ENCODE results near the gene MYBPC1. TPM values are rescaled to one million over a fixed set of nuclear protein-coding genes. Genes with fewer than 3 reads are reported as not detected.
"Not testable (repeated sequence)": the region's sequence is repeated elsewhere in the genome, so short reads cannot be mapped to it uniquely, and the experiment has no call there.

MYBPC1 gene
- total RNA-seq, 1 donor from 2014 or later: not detected

DNA sequence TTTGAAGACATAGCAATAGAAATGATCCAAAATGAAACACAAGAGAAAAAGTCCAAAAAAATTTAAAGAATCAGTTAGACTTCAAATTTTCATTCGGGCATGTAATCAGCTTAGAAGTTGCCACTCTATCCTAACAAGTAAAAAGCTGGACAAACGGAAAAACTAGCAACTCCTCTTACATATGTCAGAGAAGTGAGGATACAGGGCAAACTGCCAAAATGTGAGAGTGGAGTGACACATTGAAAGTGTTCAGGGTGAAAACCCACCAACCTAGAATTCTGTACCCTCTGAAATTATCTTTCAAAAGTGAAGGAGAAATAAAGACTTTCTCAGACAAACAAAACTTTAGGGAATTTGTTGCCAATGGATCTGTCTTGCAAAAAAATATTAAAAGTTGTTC, 60.6 kb downstream of the MYBPC1 start:
- no peak for DNase-seq (ENCODE audit: low read depth, low spot score)
- Mint-ChIP-seq H3K9me3 (no peaks in the 10 kb centered on the region), H3K27me3 (ENCODE audit: low read depth) (no peaks in the 10 kb centered on the region), H3K27ac (ENCODE audit: unreplicated experiment) (no peak overlapping the region), H3K36me3 (ENCODE audit: low read depth) (no peaks in the 10 kb centered on the region), H3K4me3 (no peak overlapping the region), H3K4me1 (peaks cover 35% of the 10 kb centered on the region)
- no peak for TF ChIP-seq CTCF (conservative IDR thresholded peaks at IDR 0.05)

- DNase-seq (ENCODE audit: low read depth, low spot score); H3K36me3 Mint-ChIP-seq (ENCODE audit: low read depth); H3K9me3 Mint-ChIP-seq; H3K4me3 Mint-ChIP-seq; H3K27me3 Mint-ChIP-seq (ENCODE audit: low read depth): not testable (repeated sequence)
- peak overlapping the region; percentile 36 for H3K27ac Mint-ChIP-seq (ENCODE audit: unreplicated experiment)
- H3K4me1 Mint-ChIP-seq: peaks cover 11% of the 10 kb centered on the region
These were observed 65.9 kb downstream of the MYBPC1 start for GRCh38 chr12:101660662-101661061.

DNA sequence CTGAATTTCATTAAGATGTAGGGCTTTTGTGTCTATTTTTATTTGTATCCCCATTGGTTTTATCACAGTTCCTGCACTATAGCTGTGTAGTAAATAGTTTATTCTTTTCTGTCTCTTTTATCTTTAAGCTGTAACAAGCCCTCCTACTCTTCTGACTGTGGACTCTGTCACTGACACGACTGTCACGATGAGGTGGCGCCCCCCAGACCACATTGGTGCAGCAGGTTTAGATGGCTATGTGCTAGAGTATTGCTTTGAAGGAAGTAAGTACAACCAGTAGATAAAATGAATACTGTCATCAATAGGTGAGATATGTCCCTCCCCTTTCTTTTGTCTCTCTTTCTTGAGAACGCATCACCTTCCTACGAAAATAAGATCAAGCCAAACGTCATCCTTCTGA, 68.5 kb downstream of the MYBPC1 start:
- TF ChIP-seq CTCF (conservative IDR thresholded peaks at IDR 0.05): no peak
- H3K36me3 Mint-ChIP-seq (ENCODE audit: low read depth): peaks cover 3% of the 10 kb centered on the region
- H3K4me3 Mint-ChIP-seq: no peak overlapping the region
- H3K9me3 Mint-ChIP-seq: no peaks in the 10 kb centered on the region
- no peaks in the 10 kb centered on the region for H3K27me3 Mint-ChIP-seq (ENCODE audit: low read depth)
- H3K4me1 Mint-ChIP-seq: peaks cover 30% of the 10 kb centered on the region
- DNase-seq (ENCODE audit: low read depth, low spot score): no peak
- H3K27ac Mint-ChIP-seq (ENCODE audit: unreplicated experiment): no peak overlapping the region

GRCh38 chr12:101664992-101665391, 70.2 kb downstream of the MYBPC1 start:
- TF ChIP-seq CTCF (conservative IDR thresholded peaks at IDR 0.05): no peak
- peaks cover 32% of the 10 kb centered on the region for H3K4me1 Mint-ChIP-seq
- H3K4me3 Mint-ChIP-seq: no peak overlapping the region
- no peak for DNase-seq (ENCODE audit: low read depth, low spot score)
- H3K27me3 Mint-ChIP-seq (ENCODE audit: low read depth): no peaks in the 10 kb centered on the region
- H3K27ac Mint-ChIP-seq (ENCODE audit: unreplicated experiment): no peak overlapping the region
- peaks cover 3% of the 10 kb centered on the region for H3K36me3 Mint-ChIP-seq (ENCODE audit: low read depth)
- H3K9me3 Mint-ChIP-seq: no peaks in the 10 kb centered on the region

DNA sequence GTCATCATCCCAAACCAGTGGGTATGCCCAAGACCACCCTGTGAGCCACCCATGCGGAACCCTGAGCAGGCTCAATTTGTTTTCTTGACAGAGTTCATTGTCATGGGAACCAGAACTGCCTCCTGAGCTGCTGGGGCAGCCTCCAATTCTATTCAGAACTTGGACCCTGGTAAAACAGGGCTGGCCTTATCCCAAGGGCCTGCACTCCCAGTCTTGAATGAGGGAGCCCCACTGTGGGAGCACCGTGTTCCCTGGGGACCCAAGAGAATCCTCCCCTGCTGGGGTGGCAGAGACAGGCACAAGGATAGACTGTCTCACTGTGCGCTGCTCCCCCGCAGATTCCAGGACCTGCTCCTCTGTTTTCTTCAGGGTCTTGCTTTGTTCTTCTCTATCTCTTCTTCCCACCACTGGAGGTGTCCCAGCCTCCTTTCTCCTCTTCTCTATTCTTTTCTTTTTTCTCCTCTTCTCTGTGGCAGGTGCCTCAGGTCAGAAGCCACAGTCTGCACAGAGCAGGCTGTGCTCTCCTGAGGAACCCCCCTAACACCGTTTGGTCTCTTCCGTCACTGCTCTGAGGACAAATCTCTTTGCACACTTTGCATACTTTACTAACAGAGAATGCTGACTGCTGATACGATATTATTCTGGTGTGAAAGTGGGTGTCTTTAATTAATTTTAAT, 71.4 kb downstream of the MYBPC1 start:
- H3K4me1 Mint-ChIP-seq: peaks cover 35% of the 10 kb centered on the region
- H3K27ac Mint-ChIP-seq (ENCODE audit: unreplicated experiment): peak overlapping the region; percentile 16
- no peaks in the 10 kb centered on the region for H3K9me3 Mint-ChIP-seq
- no peak for TF ChIP-seq CTCF (conservative IDR thresholded peaks at IDR 0.05)
- no peaks in the 10 kb centered on the region for H3K27me3 Mint-ChIP-seq (ENCODE audit: low read depth)
- H3K36me3 Mint-ChIP-seq (ENCODE audit: low read depth): peaks cover 3% of the 10 kb centered on the region
- H3K4me3 Mint-ChIP-seq: no peak overlapping the region
- no peak for DNase-seq (ENCODE audit: low read depth, low spot score)

GRCh38 chr12:101667591-101667990, 72.8 kb downstream of the MYBPC1 start:
- no peaks in the 10 kb centered on the region for H3K27me3 Mint-ChIP-seq (ENCODE audit: low read depth)
- no peak for TF ChIP-seq CTCF (conservative IDR thresholded peaks at IDR 0.05)
- no peak for DNase-seq (ENCODE audit: low read depth, low spot score)
- peaks cover 35% of the 10 kb centered on the region for H3K4me1 Mint-ChIP-seq
- H3K27ac Mint-ChIP-seq (ENCODE audit: unreplicated experiment): peak overlapping the region; percentile 32
- H3K36me3 Mint-ChIP-seq (ENCODE audit: low read depth): peaks cover 3% of the 10 kb centered on the region
- H3K4me3 Mint-ChIP-seq: no peak overlapping the region
- H3K9me3 Mint-ChIP-seq: no peaks in the 10 kb centered on the region

All from neural crest cell (in vitro differentiated cells).